ENCODE measurements around the gene PSME2. TPM values are rescaled to one million over a fixed set of nuclear protein-coding genes. Genes with fewer than 3 reads are reported as not detected.
"Not testable (repeated sequence)": the region's sequence is repeated elsewhere in the genome, so short reads cannot be mapped to it uniquely, and the experiment has no call there.

The PSME2 gene
- total RNA-seq, 1 experiment from 2014 or later, result 174 TPM

GRCh38 chr14:24108336-24108874, 38.0 kb downstream of the PSME2 start:
- in situ Hi-C loops (cut with HindIII; ENCODE audit: low pct_unique_long_range_greater_than_20kb, low sequenced_read_pairs), result no loop called here
- no peak for DNase-seq (ENCODE audit: low read depth, low spot score)

- in situ Hi-C loops (cut with HindIII; ENCODE audit: low pct_unique_long_range_greater_than_20kb, low sequenced_read_pairs), result no loop called here
- DNase-seq (ENCODE audit: low read depth, low spot score), result no peak
Observed at GRCh38 chr14:24106672-24107271, 39.6 kb downstream of the PSME2 start.

- DNase-seq (ENCODE audit: low read depth, low spot score); in situ Hi-C loops (cut with HindIII; ENCODE audit: low pct_unique_long_range_greater_than_20kb, low sequenced_read_pairs): not testable (repeated sequence)
Observed at GRCh38 chr14:24105609-24106239, 40.7 kb downstream of the PSME2 start.

- DNase-seq (ENCODE audit: low read depth, low spot score), result no peak
- in situ Hi-C loops (cut with HindIII; ENCODE audit: low pct_unique_long_range_greater_than_20kb, low sequenced_read_pairs), result no loop called here
Observed at GRCh38 chr14:24103451-24103850, 43.0 kb downstream of the PSME2 start.

GRCh38 chr14:24102357-24103048, 43.9 kb downstream of the PSME2 start:
- in situ Hi-C loops (cut with HindIII; ENCODE audit: low pct_unique_long_range_greater_than_20kb, low sequenced_read_pairs), result no loop called here
- no peak for DNase-seq (ENCODE audit: low read depth, low spot score)

GRCh38 chr14:24100982-24101494, 45.4 kb downstream of the PSME2 start:
- in situ Hi-C loops (cut with HindIII; ENCODE audit: low pct_unique_long_range_greater_than_20kb, low sequenced_read_pairs), result no loop called here
- DNase-seq (ENCODE audit: low read depth, low spot score), result no peak

- in situ Hi-C loops (cut with HindIII; ENCODE audit: low pct_unique_long_range_greater_than_20kb, low sequenced_read_pairs), result no loop called here
- no peak for DNase-seq (ENCODE audit: low read depth, low spot score)
Observed at GRCh38 chr14:24100197-24100981, 46.0 kb downstream of the PSME2 start.

- no peak for DNase-seq (ENCODE audit: low read depth, low spot score)
- in situ Hi-C loops (cut with HindIII; ENCODE audit: low pct_unique_long_range_greater_than_20kb, low sequenced_read_pairs), result no loop called here
Observed at GRCh38 chr14:24098927-24099813, 47.2 kb downstream of the PSME2 start.

- in situ Hi-C loops (cut with HindIII; ENCODE audit: low pct_unique_long_range_greater_than_20kb, low sequenced_read_pairs), result no loop called here
Observed at GRCh38 chr14:24098229-24098926, 48.0 kb downstream of the PSME2 start.

GRCh38 chr14:24096545-24097181, 49.7 kb downstream of the PSME2 start:
- DNase-seq (ENCODE audit: low read depth, low spot score), result no peak
- in situ Hi-C loops (cut with HindIII; ENCODE audit: low pct_unique_long_range_greater_than_20kb, low sequenced_read_pairs), result no loop called here

More at GRCh38 chr14:24098229-24098926, 48.0 kb downstream of the PSME2 start:
- no peak for DNase-seq (ENCODE audit: low read depth, low spot score)

- in situ Hi-C loops (cut with HindIII; ENCODE audit: low pct_unique_long_range_greater_than_20kb, low sequenced_read_pairs), result no loop called here
- DNase-seq (ENCODE audit: low read depth, low spot score), result peak; percentile 86
Observed at GRCh38 chr14:24095271-24096068, 50.9 kb downstream of the PSME2 start.

- DNase-seq (ENCODE audit: low read depth, low spot score), result no peak
- in situ Hi-C loops (cut with HindIII; ENCODE audit: low pct_unique_long_range_greater_than_20kb, low sequenced_read_pairs), result no loop called here
Observed at GRCh38 chr14:24094841-24095270, 51.6 kb downstream of the PSME2 start.

GRCh38 chr14:24093901-24094840, 52.2 kb downstream of the PSME2 start, which contains the start of gene PCK2:
Gene PCK2 (plus strand): TSS chr14:24094311. CDS start chr14:24094406, 95 bp downstream.
- in situ Hi-C loops (cut with HindIII; ENCODE audit: low pct_unique_long_range_greater_than_20kb, low sequenced_read_pairs), result no loop called here
- peak; percentile 88 for DNase-seq (ENCODE audit: low read depth, low spot score)

All from SK-MEL-5 (cell line).